Ovary (tissue), 3 donors: ENCODE results near the gene MAD1L1.

Source experiments
- CTCF ChIP-seq, 3 donors: fragments of 450-650 bp in 2 of 3; fragments of 200-600 bp in 1 of 3; IDR thresholded peaks; one replicate each; pipeline versions ENCODE4 v1.5.1 to v1.8.0; 2016 to 2022; ENCODE audit warnings: antibody characterized with exemption in 3 of 3, mild to moderate bottlenecking in 1 of 3
- EP300 ChIP-seq: sonication (generic); formaldehyde crosslinking; IDR thresholded peaks from one replicate; pipeline ENCODE4 v1.6.1; 2017; ENCODE audit warnings: antibody characterized with exemption
- POLR2A ChIP-seq: fragments of 450-650 bp; IDR thresholded peaks from one replicate; pipeline ENCODE4 v1.6.1; 2017; ENCODE audit warnings: antibody characterized with exemption, mild to moderate bottlenecking, moderate library complexity
- donor health status: DM: no; HTN: no; CAD: no.

GRCh38 chr7:2075811-2076210, 156.9 kb downstream of the MAD1L1 start:
- TF ChIP-seq CTCF (IDR thresholded peaks at IDR 0.05) = no peak
- no peak for TF ChIP-seq POLR2A
- TF ChIP-seq EP300 = no peak
